K562 (cell line): ENCODE data around the gene PLEKHG1. TPM values are rescaled to one million over a fixed set of nuclear protein-coding genes. Genes with fewer than 3 reads are reported as not detected.

ENCODE experiments used
- ARID2 ChIP-seq: fragments of 450-650 bp; IDR thresholded peaks from 2 replicates; pipeline ENCODE4 v1.6.1; 2017; ENCODE audit warnings: antibody characterized with exemption, mild to moderate bottlenecking
- CXXC5 ChIP-seq: fragments of 250-450 bp; sonication (Bioruptor Pico); IDR thresholded peaks from 2 replicates; pipeline ENCODE4 v1.8.0; 2022; ENCODE audit warnings: inconsistent platforms, mild to moderate bottlenecking, moderate library complexity
- DACH1 ChIP-seq: fragments of 450-650 bp; IDR thresholded peaks from 2 replicates; pipeline ENCODE4 v1.6.1; 2018; ENCODE audit not compliant: partially characterized antibody
- DMBX1 ChIP-seq: fragments of 250-450 bp; sonication (Bioruptor Pico); IDR thresholded peaks from 2 replicates; pipeline ENCODE4 v1.8.0; 2022; ENCODE audit warnings: inconsistent platforms, mild to moderate bottlenecking, moderate library complexity, borderline replicate concordance
- EP400 ChIP-seq: fragments of 450-650 bp; IDR thresholded peaks from 2 replicates; pipeline ENCODE4 v1.6.1; 2017; ENCODE audit warnings: antibody characterized with exemption, mild to moderate bottlenecking, moderate library complexity
- FOXA3 ChIP-seq, 2 experiments: fragments of 450-650 bp in 1 of 2; sonication (generic) in 1 of 2; formaldehyde crosslinking; IDR thresholded peaks in 1 of 2; conservative IDR thresholded peaks in 1 of 2; 2 replicates each; pipeline versions ENCODE4 v1.4.0 to v1.8.0; 2020 to 2022; ENCODE audit warnings: mild to moderate bottlenecking in 2 of 2, missing genetic modification reagents in 1 of 2
- FOXK1 ChIP-seq: sonication (generic); formaldehyde crosslinking; IDR thresholded peaks from 2 replicates; pipeline ENCODE4 v1.8.0; 2022; ENCODE audit warnings: missing genetic modification reagents, mild to moderate bottlenecking, borderline replicate concordance
- HDAC2 ChIP-seq: fragments of 450-650 bp; IDR thresholded peaks from 2 replicates; pipeline ENCODE4 v1.6.1; 2016; ENCODE audit warnings: mild to moderate bottlenecking
- HNRNPH1 ChIP-seq: fragments of 200-400 bp; formaldehyde crosslinking; optimal IDR thresholded peaks from 2 replicates; pipeline ENCODE3; 2017; ENCODE audit warnings: low read depth, mild to moderate bottlenecking, low read length, moderate library complexity
- MXI1 ChIP-seq: IDR thresholded peaks from 2 replicates; pipeline ENCODE4 v1.6.1; 2011; ENCODE audit warnings: low read depth, mild to moderate bottlenecking, improper control_type of control experiment, low read length
- NONO ChIP-seq, 2 experiments: fragments of 200-400 bp in 1 of 2; fragments of 450-650 bp in 1 of 2; formaldehyde crosslinking in 1 of 2; IDR thresholded peaks; 2 replicates each; pipeline ENCODE4 v1.6.1; 2017; ENCODE audit warnings: low read depth in 2 of 2, mild to moderate bottlenecking in 2 of 2, moderate library complexity in 2 of 2, low read length in 1 of 2
- RAD21 ChIP-seq, 2 experiments: fragments of 250-450 bp in 1 of 2; fragments of 450-650 bp in 1 of 2; sonication (Bioruptor Pico) in 1 of 2; formaldehyde crosslinking in 1 of 2; IDR thresholded peaks in 1 of 2; conservative IDR thresholded peaks in 1 of 2; 2 replicates each; pipeline versions ENCODE4 v1.4.0 to v1.8.0; 2020 to 2022; ENCODE audit warnings: mild to moderate bottlenecking in 2 of 2, moderate library complexity in 1 of 2
- TCF3 ChIP-seq: sonication (generic); formaldehyde crosslinking; IDR thresholded peaks from 2 replicates; pipeline ENCODE4 v1.4.0; 2020; ENCODE audit warnings: mild to moderate bottlenecking, missing genetic modification reagents
- ZBED1 ChIP-seq: IDR thresholded peaks from 2 replicates; pipeline ENCODE4 v1.6.1; 2014
- ZNF79 ChIP-seq: fragments of 250-450 bp; sonication (Bioruptor Pico); IDR thresholded peaks from 2 replicates; pipeline ENCODE4 v1.4.0; 2020; ENCODE audit warnings: low read depth, mild to moderate bottlenecking, moderate library complexity
- polyA plus RNA-seq, 8 experiments: library from polyadenylated mRNA; depleted of rRNA in 4 of 8; stranded (reverse) in 5 of 8; unstranded in 3 of 8; fragments of >200 nt; fragmentation: Nextera tagmentation in 2 of 8; fragmentation: Illumina TruSeq in 1 of 8; extraction: Ambion mirVana in 2 of 8; extraction: Trizol in 1 of 8; gene quantifications; 2 replicates each; pipeline versions ENCODE4 v1.2.1 to v1.2.3, GENCODE V29; 2011 to 2014; ENCODE audit warnings: inconsistent platforms in 1 of 8, missing spikeins in 1 of 8
- total RNA-seq, 7 experiments: library from RNA; depleted of rRNA in 6 of 7; stranded (reverse); fragments of >200 nt in 6 of 7; fragmentation: Illumina TruSeq in 2 of 7; extraction: Trizol in 2 of 7; gene quantifications; 2 replicates each; pipeline versions ENCODE4 v1.2.1 to v1.2.3, GENCODE V29; 2011 to 2021; ENCODE audit warnings: low replicate concordance in 1 of 7
- TF ChIP-seq, protein P1 (sequence below): sonication (generic); formaldehyde crosslinking; IDR thresholded peaks from 2 replicates; pipeline ENCODE4 v1.9.0; 2022; ENCODE audit warnings: mild to moderate bottlenecking, missing genetic modification reagents
- TF ChIP-seq, protein P2 (sequence below), 2 experiments: fragments of 150-350 bp in 1 of 2; IDR thresholded peaks; 2 replicates each; pipeline ENCODE4 v1.6.1; 2012 to 2016; ENCODE audit warnings: low read depth in 2 of 2, low read length in 2 of 2, mild to moderate bottlenecking in 1 of 2, moderate library complexity in 1 of 2
- TF ChIP-seq, protein P3 (sequence below), 2 experiments: fragments of 450-650 bp in 1 of 2; sonication (generic) in 1 of 2; formaldehyde crosslinking in 1 of 2; IDR thresholded peaks in 1 of 2; conservative IDR thresholded peaks in 1 of 2; 2 replicates each; pipeline versions ENCODE4 v1.6.1 to v1.8.1; 2016 to 2023; ENCODE audit warnings: mild to moderate bottlenecking in 2 of 2, moderate library complexity in 2 of 2, inconsistent platforms in 1 of 2, missing genetic modification reagents in 1 of 2
- TF ChIP-seq, protein P4 (sequence below): fragments of 250-450 bp; sonication (Bioruptor Pico); IDR thresholded peaks from 2 replicates; pipeline ENCODE4 v1.8.0; 2021; ENCODE audit warnings: moderate library complexity, mild to moderate bottlenecking, inconsistent platforms
- TF ChIP-seq, protein P5 (sequence below): sonication (generic); IDR thresholded peaks from 2 replicates; pipeline ENCODE4 v1.6.1; 2016

The PLEKHG1 gene
- total and polyA plus RNA-seq, 9 of the 15 experiments (the other 6 are each of a cell fraction or from before 2014, with no cell fraction given): 0.03 to 0.16 (median 0.03) TPM; not detected in 6

DNA sequence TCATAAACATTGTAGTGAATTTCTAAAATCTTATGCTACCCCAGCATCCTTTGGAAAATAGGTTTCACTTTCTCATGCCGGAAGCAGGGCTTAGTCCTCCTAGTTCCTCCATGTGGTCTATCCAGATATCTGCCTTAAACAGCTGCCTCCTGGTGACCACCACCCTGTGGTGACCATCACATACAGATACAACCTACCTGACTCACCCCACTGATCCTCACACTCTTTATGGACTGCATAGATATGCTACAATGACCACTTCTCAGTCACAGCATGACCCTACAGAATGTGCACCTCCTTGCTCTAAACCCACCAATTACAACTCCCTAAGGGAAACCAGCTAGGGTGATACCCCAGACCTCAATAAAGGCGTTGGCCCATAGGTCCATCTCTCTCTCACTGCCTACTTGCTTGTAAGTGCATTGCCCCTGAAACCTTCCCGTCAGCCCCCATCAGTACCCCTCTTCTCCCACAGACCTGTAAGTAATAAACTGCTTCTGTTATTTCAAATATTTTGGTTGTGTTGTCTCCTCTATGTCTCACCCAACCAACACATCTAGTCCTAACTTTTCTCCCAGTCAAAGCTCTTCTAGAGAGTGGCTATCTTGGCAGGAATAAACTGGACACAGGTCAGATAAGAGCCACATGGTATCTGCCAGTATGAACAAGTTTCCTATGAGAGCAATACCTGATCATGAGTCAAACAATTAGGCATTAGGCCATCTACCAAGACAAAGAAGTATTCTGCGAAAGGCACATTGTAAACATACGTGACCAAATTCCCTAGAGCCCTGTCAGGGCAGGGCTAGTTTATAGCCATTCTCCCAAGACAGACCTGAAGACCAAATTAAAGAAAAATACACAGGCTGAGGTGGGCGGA is 39.4 kb upstream of the PLEKHG1 start (continued):
- TF ChIP-seq, protein P1, sequence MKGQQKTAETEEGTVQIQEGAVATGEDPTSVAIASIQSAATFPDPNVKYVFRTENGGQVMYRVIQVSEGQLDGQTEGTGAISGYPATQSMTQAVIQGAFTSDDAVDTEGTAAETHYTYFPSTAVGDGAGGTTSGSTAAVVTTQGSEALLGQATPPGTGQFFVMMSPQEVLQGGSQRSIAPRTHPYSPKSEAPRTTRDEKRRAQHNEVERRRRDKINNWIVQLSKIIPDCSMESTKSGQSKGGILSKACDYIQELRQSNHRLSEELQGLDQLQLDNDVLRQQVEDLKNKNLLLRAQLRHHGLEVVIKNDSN (CRISPR knock-in tag): peak; percentile 38; the same call in 1 of the 2 replicates
- TF ChIP-seq DMBX1 (CRISPR knock-in tag) (peak; percentile 77; the same call in 1 of the 2 replicates), CXXC5 (CRISPR knock-in tag) (no peak), HNRNPH1 (no peak), FOXK1 (CRISPR knock-in tag) (no peak), TCF3 (peak; percentile 95), ZNF79 (CRISPR knock-in tag) (no peak), HDAC2 (0 out of 2 replicates have a peak, but pooled peaks have one; percentile 45), ARID2 (no peak), ZBED1 (no peak), FOXA3 (CRISPR knock-in tag; conservative IDR thresholded peaks at IDR 0.05 in 1 of 2, IDR thresholded peaks at IDR 0.05 in 1 of 2) (no peak), RAD21 (CRISPR knock-in tag; conservative IDR thresholded peaks at IDR 0.05 in 1 of 2, IDR thresholded peaks at IDR 0.05 in 1 of 2) (no peak), MXI1 (no peak), EP400 (peak; percentile 47; the same call in 1 of the 2 replicates), DACH1 (no peak), NONO (IDR thresholded peaks at IDR 0.05; ENCODE audit: low read depth in 2 of 2, low read length in 1 of 2) (no peak)
- TF ChIP-seq, protein P2, sequence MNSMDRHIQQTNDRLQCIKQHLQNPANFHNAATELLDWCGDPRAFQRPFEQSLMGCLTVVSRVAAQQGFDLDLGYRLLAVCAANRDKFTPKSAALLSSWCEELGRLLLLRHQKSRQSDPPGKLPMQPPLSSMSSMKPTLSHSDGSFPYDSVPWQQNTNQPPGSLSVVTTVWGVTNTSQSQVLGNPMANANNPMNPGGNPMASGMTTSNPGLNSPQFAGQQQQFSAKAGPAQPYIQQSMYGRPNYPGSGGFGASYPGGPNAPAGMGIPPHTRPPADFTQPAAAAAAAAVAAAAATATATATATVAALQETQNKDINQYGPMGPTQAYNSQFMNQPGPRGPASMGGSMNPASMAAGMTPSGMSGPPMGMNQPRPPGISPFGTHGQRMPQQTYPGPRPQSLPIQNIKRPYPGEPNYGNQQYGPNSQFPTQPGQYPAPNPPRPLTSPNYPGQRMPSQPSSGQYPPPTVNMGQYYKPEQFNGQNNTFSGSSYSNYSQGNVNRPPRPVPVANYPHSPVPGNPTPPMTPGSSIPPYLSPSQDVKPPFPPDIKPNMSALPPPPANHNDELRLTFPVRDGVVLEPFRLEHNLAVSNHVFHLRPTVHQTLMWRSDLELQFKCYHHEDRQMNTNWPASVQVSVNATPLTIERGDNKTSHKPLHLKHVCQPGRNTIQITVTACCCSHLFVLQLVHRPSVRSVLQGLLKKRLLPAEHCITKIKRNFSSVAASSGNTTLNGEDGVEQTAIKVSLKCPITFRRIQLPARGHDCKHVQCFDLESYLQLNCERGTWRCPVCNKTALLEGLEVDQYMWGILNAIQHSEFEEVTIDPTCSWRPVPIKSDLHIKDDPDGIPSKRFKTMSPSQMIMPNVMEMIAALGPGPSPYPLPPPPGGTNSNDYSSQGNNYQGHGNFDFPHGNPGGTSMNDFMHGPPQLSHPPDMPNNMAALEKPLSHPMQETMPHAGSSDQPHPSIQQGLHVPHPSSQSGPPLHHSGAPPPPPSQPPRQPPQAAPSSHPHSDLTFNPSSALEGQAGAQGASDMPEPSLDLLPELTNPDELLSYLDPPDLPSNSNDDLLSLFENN (IDR thresholded peaks at IDR 0.05; ENCODE audit: low read depth in 2 of 2, low read length in 2 of 2): peak in 1 of 2 experiments; percentile 89; a peak in 2 of 4 replicates
- TF ChIP-seq, protein P3, sequence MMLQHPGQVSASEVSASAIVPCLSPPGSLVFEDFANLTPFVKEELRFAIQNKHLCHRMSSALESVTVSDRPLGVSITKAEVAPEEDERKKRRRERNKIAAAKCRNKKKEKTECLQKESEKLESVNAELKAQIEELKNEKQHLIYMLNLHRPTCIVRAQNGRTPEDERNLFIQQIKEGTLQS (IDR thresholded peaks at IDR 0.05): peak; percentile 79
- TF ChIP-seq, protein P3 (CRISPR knock-in tag; conservative IDR thresholded peaks at IDR 0.05): peak; percentile 79; the same call in 1 of the 2 replicates
- TF ChIP-seq, protein P4, sequence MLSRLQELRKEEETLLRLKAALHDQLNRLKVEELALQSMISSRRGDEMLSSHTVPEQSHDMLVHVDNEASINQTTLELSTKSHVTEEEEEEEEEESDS: no peak
- TF ChIP-seq, protein P5, sequence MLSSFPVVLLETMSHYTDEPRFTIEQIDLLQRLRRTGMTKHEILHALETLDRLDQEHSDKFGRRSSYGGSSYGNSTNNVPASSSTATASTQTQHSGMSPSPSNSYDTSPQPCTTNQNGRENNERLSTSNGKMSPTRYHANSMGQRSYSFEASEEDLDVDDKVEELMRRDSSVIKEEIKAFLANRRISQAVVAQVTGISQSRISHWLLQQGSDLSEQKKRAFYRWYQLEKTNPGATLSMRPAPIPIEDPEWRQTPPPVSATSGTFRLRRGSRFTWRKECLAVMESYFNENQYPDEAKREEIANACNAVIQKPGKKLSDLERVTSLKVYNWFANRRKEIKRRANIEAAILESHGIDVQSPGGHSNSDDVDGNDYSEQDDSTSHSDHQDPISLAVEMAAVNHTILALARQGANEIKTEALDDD: peak; percentile 61
